ENCODE data around the gene B3GALT4. TPM values are rescaled to one million over a fixed set of nuclear protein-coding genes. Genes with fewer than 3 reads are reported as not detected.
A peak's percentile ranks its signal among the peaks of the same experiment; 100 is the strongest.

B3GALT4 gene
- total RNA-seq, 2 donors from 2014 or later: 3.9 to 5.6 TPM

- no peak for TF ChIP-seq POLR2A (IDR thresholded peaks at IDR 0.05)
- no peak overlapping the region for H3K4me3 ChIP-seq
- WGBS, 2 donors: 69 to 78% methylated on average over 7 to 9 of the region's 9 CpGs
- DNase-seq: no peak
- H3K36me3 ChIP-seq (replicated peaks in 1 of 2; ENCODE audit: insufficient read depth in 1 of 2, low read depth in 2 of 2): peaks cover 3 to 4% of the 10 kb centered on the region in 2 donors
- intact Hi-C loops (cut with DNase I): no loop called here
- no peaks in the 10 kb centered on the region for H3K9me3 ChIP-seq
- peak overlapping the region in 1 of 4 donors; percentile 71 for H3K27ac ChIP-seq
- peaks cover 57% of the 10 kb centered on the region for H3K4me1 ChIP-seq
- no peak for ATAC-seq
- H3K27me3 ChIP-seq: no peaks in the 10 kb centered on the region
These were observed 44.3 kb downstream of the B3GALT4 start for GRCh38 chr6:33321227-33321626.

GRCh38 chr6:33323623-33323948 is 46.7 kb downstream of the B3GALT4 start:
- intact Hi-C loops (cut with DNase I): no loop called here
- no peak for DNase-seq
- 0 to 2% methylated on average over 10 to 12 of the region's 12 CpGs for WGBS, 2 donors
- no peak for TF ChIP-seq POLR2A (IDR thresholded peaks at IDR 0.05)
- TF ChIP-seq CTCF (IDR thresholded peaks at IDR 0.05): no peak
- Histone ChIP-seq H3K27ac (peak overlapping the region; percentile 73 to 88 (median 86)), H3K4me1 (peaks cover 43% of the 10 kb centered on the region), H3K9me3 (no peaks in the 10 kb centered on the region), H3K4me3 (peak overlapping the region; percentile 14 to 30), H3K36me3 (replicated peaks in 1 of 2; ENCODE audit: insufficient read depth in 1 of 2, low read depth in 2 of 2) (peaks cover 3 to 4% of the 10 kb centered on the region in 2 donors), H3K27me3 (no peaks in the 10 kb centered on the region)
- no peak for ATAC-seq

- DNase-seq: no peak
- TF ChIP-seq CTCF (IDR thresholded peaks at IDR 0.05) (no peak), POLR2A (IDR thresholded peaks at IDR 0.05) (no peak)
These were observed 47.2 kb downstream of the B3GALT4 start for GRCh38 chr6:33324125-33324524.

More at GRCh38 chr6:33324125-33324524, 47.2 kb downstream of the B3GALT4 start:
- H3K27ac ChIP-seq: peak overlapping the region in 3 of 4 donors; percentile 73 to 88 (median 87)
- peaks cover 0 to 3% of the 10 kb centered on the region in 2 donors for H3K36me3 ChIP-seq (replicated peaks in 1 of 2; ENCODE audit: insufficient read depth in 1 of 2, low read depth in 2 of 2)
- WGBS, 2 donors: 6 to 24% methylated on average over 7 of the region's 7 CpGs
- peaks cover 38% of the 10 kb centered on the region for H3K4me1 ChIP-seq
- intact Hi-C loops (cut with DNase I): no loop called here
- no peak for ATAC-seq
- no peaks in the 10 kb centered on the region for H3K9me3 ChIP-seq
- no peaks in the 10 kb centered on the region for H3K27me3 ChIP-seq
- no peak overlapping the region for H3K4me3 ChIP-seq

Small RNA genes within 50 kb of the gene (microRNA-seq; reads per million reads assigned to microRNA genes)
- 0 reads per million in 2 donors for gene MIR6834 (ENCODE audit: borderline number of aligned reads in 2 of 2, borderline replicate concordance in 2 of 2)
- gene MIR6873 (ENCODE audit: borderline number of aligned reads in 2 of 2, borderline replicate concordance in 2 of 2): 0 reads per million in 2 donors

Other genes starting within 250 kb of the B3GALT4 start
- gene HLA-DPA1, start 203.5 kb upstream of the B3GALT4 start, total RNA-seq: 10 to 100 TPM; 10.5 to 81.7 TPM
- 10 to 100 TPM; 41.2 to 52.4 TPM for gene HLA-DPB1, start 201.1 kb upstream of the B3GALT4 start, total RNA-seq
- 1 to 10 TPM in 1 of 2 donors, under 1 TPM in 1; 0.78 to 2.3 TPM for gene COL11A2, start 84.7 kb upstream of the B3GALT4 start, total RNA-seq
- 10 to 100 TPM; 17.1 to 21.0 TPM for gene RXRB, start 76.5 kb upstream of the B3GALT4 start, total RNA-seq
- 10 to 100 TPM; 57.3 to 67.9 TPM for gene SLC39A7, start 76.3 kb upstream of the B3GALT4 start, total RNA-seq
- gene HSD17B8, start 72.5 kb upstream of the B3GALT4 start, total RNA-seq: 10 to 100 TPM; 19.1 to 29.1 TPM
- 10 to 100 TPM; 11.2 to 28.3 TPM for gene RING1, start 68.6 kb upstream of the B3GALT4 start, total RNA-seq
- gene VPS52, start 5.2 kb upstream of the B3GALT4 start, total RNA-seq: 10 to 100 TPM; 37.1 to 40.5 TPM
- gene RPS18, start 5.0 kb upstream of the B3GALT4 start, total RNA-seq: 1,000 to 10,000 TPM in 1 of 2 donors, 100 to 1,000 TPM in 1; 772 to 1,608 TPM
- 10 to 100 TPM; 27.8 to 43.2 TPM for gene WDR46, start 12.1 kb downstream of the B3GALT4 start, total RNA-seq
- 10 to 100 TPM; 10.2 to 19.7 TPM for gene PFDN6, start 12.5 kb downstream of the B3GALT4 start, total RNA-seq
- gene RGL2, start 21.8 kb downstream of the B3GALT4 start, total RNA-seq: 10 to 100 TPM; 31.3 to 31.9 TPM
- 100 to 1,000 TPM in 1 of 2 donors, 10 to 100 TPM in 1; 50.3 to 108 TPM for gene TAPBP, start 37.0 kb downstream of the B3GALT4 start, total RNA-seq
- gene ZBTB22, start 40.6 kb downstream of the B3GALT4 start, total RNA-seq: 10 to 100 TPM; 12.7 to 14.8 TPM
- gene DAXX, start 45.8 kb downstream of the B3GALT4 start, total RNA-seq: 10 to 100 TPM; 20.0 to 28.0 TPM
- under 1 TPM in 1 of 2 donors, not detected in 1; 0.66 TPM for gene KIFC1, start 114.7 kb downstream of the B3GALT4 start, total RNA-seq
- 10 to 100 TPM; 58.3 to 73.9 TPM for gene PHF1, start 133.9 kb downstream of the B3GALT4 start, total RNA-seq
- gene CUTA, start 141.0 kb downstream of the B3GALT4 start, total RNA-seq: 100 to 1,000 TPM in 1 of 2 donors, 10 to 100 TPM in 1; 87.7 to 126 TPM
- 1 to 10 TPM; 5.4 to 5.6 TPM for gene SYNGAP1, start 142.9 kb downstream of the B3GALT4 start, total RNA-seq
- gene ZBTB9, start 177.5 kb downstream of the B3GALT4 start, total RNA-seq: 1 to 10 TPM; 1.8 to 5.3 TPM